IPS-18a (cell line): ENCODE results near the gene RIIAD1.
"Not testable (repeated sequence)": the region's sequence is repeated elsewhere in the genome, so short reads cannot be mapped to it uniquely, and the experiment has no call there.

Experiments
- H3K27ac ChIP-seq: one replicate; pipeline ENCODE4 v1.5.1; 2013; ENCODE audit warnings: low read length
- H3K27me3 ChIP-seq: one replicate; pipeline ENCODE4 v1.6.1; 2013; ENCODE audit warnings: mild to moderate bottlenecking, low read length; ENCODE audit not compliant: control insufficient read depth, insufficient read depth
- H3K36me3 ChIP-seq: one replicate; pipeline ENCODE4 v1.6.1; 2013; ENCODE audit warnings: low read depth, low read length; ENCODE audit not compliant: control insufficient read depth
- H3K4me1 ChIP-seq: one replicate; pipeline ENCODE4 v1.6.1; 2013; ENCODE audit warnings: low read depth, low read length; ENCODE audit not compliant: control insufficient read depth
- H3K4me3 ChIP-seq: one replicate; pipeline ENCODE4 v1.5.1; 2013; ENCODE audit warnings: low read length
- H3K9ac ChIP-seq: one replicate; pipeline ENCODE4 v1.6.1; 2013; ENCODE audit warnings: mild to moderate bottlenecking, low read length, moderate library complexity
- H3K9me3 ChIP-seq: one replicate; pipeline ENCODE4 v1.6.1; 2013; ENCODE audit warnings: low read depth, low read length; ENCODE audit not compliant: control insufficient read depth

Gene RIIAD1, protein sequence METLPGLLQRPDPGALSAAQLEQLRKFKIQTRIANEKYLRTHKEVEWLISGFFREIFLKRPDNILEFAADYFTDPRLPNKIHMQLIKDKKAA

GRCh38 chr1:151720974-151721787, at the start of gene RIIAD1:
RIIAD1 (plus strand) TSS chr1:151721522; CDS start chr1:151721537, 15 bp downstream.
- no peaks in the 10 kb centered on the region for H3K9me3 ChIP-seq
- H3K27me3 ChIP-seq: peaks cover 66% of the 10 kb centered on the region
- H3K9ac ChIP-seq: no peak within 1 kb of the TSS
- no peak within 1 kb of the TSS for H3K27ac ChIP-seq
- H3K4me1 ChIP-seq: peaks cover 17% of the 10 kb centered on the region
- no peaks in the 10 kb centered on the region for H3K36me3 ChIP-seq
- peak within 1 kb of the TSS; percentile 64 for H3K4me3 ChIP-seq

- no peak overlapping the region for H3K4me3 ChIP-seq
- H3K27ac ChIP-seq: no peak overlapping the region
- H3K9me3 ChIP-seq: no peaks in the 10 kb centered on the region
- H3K9ac ChIP-seq: no peak overlapping the region
- no peaks in the 10 kb centered on the region for H3K4me1 ChIP-seq
- peaks cover 20% of the 10 kb centered on the region for H3K36me3 ChIP-seq
- no peaks in the 10 kb centered on the region for H3K27me3 ChIP-seq
These were observed 47.9 kb upstream of the RIIAD1 start for GRCh38 chr1:151673407-151673806.

GRCh38 chr1:151680391-151680790, 40.9 kb upstream of the RIIAD1 start:
- H3K9ac ChIP-seq: no peak overlapping the region
- H3K27ac ChIP-seq: no peak overlapping the region
- H3K4me1 ChIP-seq: no peaks in the 10 kb centered on the region
- H3K36me3 ChIP-seq: peaks cover 16% of the 10 kb centered on the region
- no peaks in the 10 kb centered on the region for H3K9me3 ChIP-seq
- no peak overlapping the region for H3K4me3 ChIP-seq
- H3K27me3 ChIP-seq: no peaks in the 10 kb centered on the region

GRCh38 chr1:151680826-151681225, 40.5 kb upstream of the RIIAD1 start:
- H3K9ac ChIP-seq: no peak overlapping the region
- no peaks in the 10 kb centered on the region for H3K4me1 ChIP-seq
- no peak overlapping the region for H3K27ac ChIP-seq
- H3K9me3 ChIP-seq: no peaks in the 10 kb centered on the region
- H3K36me3 ChIP-seq: peaks cover 16% of the 10 kb centered on the region
- no peak overlapping the region for H3K4me3 ChIP-seq
- no peaks in the 10 kb centered on the region for H3K27me3 ChIP-seq

DNA sequence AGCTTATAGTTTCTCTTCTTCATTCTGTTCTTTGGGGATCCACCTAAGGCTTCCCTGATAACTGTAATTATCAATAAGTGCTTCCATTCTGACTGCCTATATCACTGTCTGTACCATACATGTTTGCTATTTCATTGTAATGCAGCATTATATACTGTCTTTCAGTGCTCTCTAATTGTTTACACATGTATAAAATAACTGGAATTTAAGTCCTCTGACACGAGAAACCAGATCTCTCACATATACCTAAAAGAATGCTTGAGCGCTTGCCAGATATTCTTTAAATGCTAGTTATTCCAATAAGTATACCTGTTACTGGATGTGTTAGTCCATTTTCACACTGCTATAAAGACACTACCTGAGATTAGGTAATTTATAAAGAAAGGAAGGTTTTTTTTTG, 39.4 kb upstream of the RIIAD1 start:
- no peaks in the 10 kb centered on the region for H3K9me3 ChIP-seq
- H3K4me3 ChIP-seq: no peak overlapping the region
- H3K27ac ChIP-seq: no peak overlapping the region
- H3K4me1 ChIP-seq: no peaks in the 10 kb centered on the region
- peaks cover 16% of the 10 kb centered on the region for H3K36me3 ChIP-seq
- no peak overlapping the region for H3K9ac ChIP-seq
- H3K27me3 ChIP-seq: no peaks in the 10 kb centered on the region

- not testable (repeated sequence) for H3K27me3 ChIP-seq, H3K9me3 ChIP-seq, H3K27ac ChIP-seq, H3K4me3 ChIP-seq, H3K4me1 ChIP-seq, H3K9ac ChIP-seq
- H3K36me3 ChIP-seq: peaks cover 15% of the 10 kb centered on the region
These were observed 38.4 kb upstream of the RIIAD1 start for GRCh38 chr1:151682901-151683300.

GRCh38 chr1:151684128-151684527, 37.2 kb upstream of the RIIAD1 start:
- Histone ChIP-seq H3K27me3 (no peaks in the 10 kb centered on the region), H3K9ac (no peak overlapping the region)

GRCh38 chr1:151686561-151686960, 34.8 kb upstream of the RIIAD1 start:
- Histone ChIP-seq H3K9me3 (no peaks in the 10 kb centered on the region), H3K9ac (no peak overlapping the region), H3K27ac (no peak overlapping the region), H3K27me3 (no peaks in the 10 kb centered on the region), H3K4me3 (no peak overlapping the region), H3K36me3 (peaks cover 12% of the 10 kb centered on the region), H3K4me1 (no peaks in the 10 kb centered on the region)

More at GRCh38 chr1:151684128-151684527, 37.2 kb upstream of the RIIAD1 start:
- Histone ChIP-seq H3K36me3 (peaks cover 12% of the 10 kb centered on the region), H3K4me3 (no peak overlapping the region), H3K27ac (no peak overlapping the region), H3K4me1 (no peaks in the 10 kb centered on the region), H3K9me3 (no peaks in the 10 kb centered on the region)

DNA sequence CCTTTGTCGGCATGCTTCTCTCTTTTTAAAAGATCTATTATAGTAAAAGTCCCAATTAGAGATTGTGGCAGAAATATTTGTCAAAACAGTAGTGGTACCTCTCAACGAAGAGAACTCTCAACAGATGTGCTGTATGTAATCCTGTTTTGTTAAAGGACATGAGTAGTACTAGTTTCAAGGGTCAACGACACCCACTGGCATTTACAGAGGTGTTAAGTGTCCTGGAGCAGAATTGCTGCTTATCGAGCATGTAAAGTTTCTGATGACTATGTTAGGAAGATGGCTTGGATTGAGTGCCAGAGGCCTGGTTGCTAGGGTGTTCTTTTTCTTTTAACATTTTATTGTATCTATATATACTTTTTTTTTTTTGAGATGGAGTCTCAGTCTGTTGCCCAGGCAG, 31.8 kb upstream of the RIIAD1 start:
- Histone ChIP-seq H3K27me3 (no peaks in the 10 kb centered on the region), H3K9ac (no peak overlapping the region), H3K27ac (no peak overlapping the region), H3K4me3 (no peak overlapping the region), H3K4me1 (no peaks in the 10 kb centered on the region), H3K9me3 (no peaks in the 10 kb centered on the region), H3K36me3 (peaks cover 23% of the 10 kb centered on the region)

DNA sequence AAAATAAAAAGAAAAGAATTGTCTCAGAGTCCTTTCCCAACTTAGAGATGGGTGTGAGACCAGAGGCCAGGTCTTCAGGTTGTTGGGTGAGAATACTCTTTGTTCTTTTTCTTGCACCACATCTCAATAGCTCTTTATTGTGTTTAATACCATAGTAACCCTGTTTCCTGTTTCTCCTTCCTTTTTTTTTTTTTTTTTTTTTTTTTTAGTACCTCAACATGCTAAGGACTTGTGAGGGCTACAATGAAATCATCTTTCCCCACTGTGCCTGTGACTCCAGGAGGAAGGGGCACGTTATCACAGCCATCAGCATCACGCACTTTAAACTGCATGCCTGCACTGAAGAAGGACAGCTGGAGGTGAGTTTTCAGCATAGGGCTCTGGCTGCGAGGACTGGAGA, 29.1 kb upstream of the RIIAD1 start:
- Histone ChIP-seq H3K4me1 (no peaks in the 10 kb centered on the region), H3K27ac (no peak overlapping the region), H3K36me3 (peaks cover 27% of the 10 kb centered on the region)

DNA sequence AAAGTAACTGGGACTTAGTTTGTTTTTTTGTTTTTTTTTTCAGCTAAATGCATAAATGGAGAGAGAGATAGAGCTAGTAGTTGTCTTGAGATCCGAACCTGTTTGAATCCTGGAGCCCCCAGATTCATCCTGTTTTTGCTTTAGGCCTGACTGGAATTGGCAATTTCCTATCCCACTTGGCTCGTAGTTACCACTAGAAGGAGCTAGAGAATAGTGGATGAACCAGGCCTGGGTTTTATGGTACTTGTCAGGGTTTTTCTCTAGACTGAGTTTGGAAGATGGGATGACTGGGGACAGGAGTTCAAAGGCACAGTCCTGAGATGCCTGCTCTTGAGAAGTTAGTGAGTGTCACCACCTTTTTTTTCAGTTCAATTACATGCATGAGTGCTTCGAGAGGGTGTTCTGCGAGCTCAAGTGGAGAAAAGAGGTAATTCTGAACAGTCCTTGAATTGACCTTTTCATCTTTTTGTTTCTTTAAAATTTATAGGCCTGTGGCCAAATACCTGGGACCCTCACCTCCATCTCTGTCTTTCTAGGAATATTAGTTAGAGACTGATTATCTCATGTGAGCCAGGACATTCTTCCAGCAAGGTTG, 28.2 kb upstream of the RIIAD1 start:
- Histone ChIP-seq H3K9me3 (no peaks in the 10 kb centered on the region), H3K4me1 (no peaks in the 10 kb centered on the region), H3K4me3 (no peak overlapping the region), H3K27me3 (no peaks in the 10 kb centered on the region), H3K36me3 (peaks cover 30% of the 10 kb centered on the region), H3K27ac (no peak overlapping the region), H3K9ac (no peak overlapping the region)

More for the DNA sequence above, 29.1 kb upstream of the RIIAD1 start:
- H3K27me3 ChIP-seq: no peaks in the 10 kb centered on the region
- no peaks in the 10 kb centered on the region for H3K9me3 ChIP-seq
- H3K9ac ChIP-seq: no peak overlapping the region
- H3K4me3 ChIP-seq: no peak overlapping the region

GRCh38 chr1:151701515-151701914, 19.8 kb upstream of the RIIAD1 start:
- Histone ChIP-seq H3K4me1 (no peaks in the 10 kb centered on the region), H3K9ac (no peak overlapping the region), H3K36me3 (peaks cover 38% of the 10 kb centered on the region), H3K27ac (no peak overlapping the region), H3K4me3 (no peak overlapping the region), H3K9me3 (no peaks in the 10 kb centered on the region), H3K27me3 (no peaks in the 10 kb centered on the region)
